Small intestine (tissue), 7 donors: ENCODE results near the gene CTNNA1. TPM values are rescaled to one million over a fixed set of nuclear protein-coding genes. Genes with fewer than 3 reads are reported as not detected.

Source experiments
- DNase-seq, 2 donors: peaks; one replicate each; pipeline versions ENCODE4 v3.0.0 to v3.0.0-alpha.2; 2013
- FAIRE-seq: peaks from 2 replicates; lab custom pipeline; 2012; peaks lifted over from hg19 to GRCh38; lab: Jason Lieb, UNC
- H3K27ac ChIP-seq, 3 donors: one replicate each; pipeline ENCODE4 v1.5.1; 2013; ENCODE audit warnings: low read length in 2 of 3, mild to moderate bottlenecking in 2 of 3, control low read depth in 1 of 3, inconsistent platforms in 1 of 3, low read depth in 1 of 3, moderate library complexity in 1 of 3
- H3K27me3 ChIP-seq, 3 donors: one replicate each; pipeline ENCODE4 v1.6.1; 2013; ENCODE audit warnings: low read length in 3 of 3, inconsistent platforms in 1 of 3; ENCODE audit not compliant: control insufficient read depth in 3 of 3, insufficient read depth in 3 of 3
- H3K36me3 ChIP-seq, 3 donors: one replicate each; pipeline ENCODE4 v1.6.1; 2013; ENCODE audit warnings: low read length in 3 of 3, inconsistent platforms in 1 of 3, low read depth in 1 of 3, mild to moderate bottlenecking in 1 of 3, moderate library complexity in 1 of 3; ENCODE audit not compliant: control insufficient read depth in 3 of 3, insufficient read depth in 2 of 3
- H3K4me1 ChIP-seq, 3 donors: one replicate each; pipeline ENCODE4 v1.6.1; 2013; ENCODE audit warnings: low read length in 2 of 3, inconsistent platforms in 1 of 3, low read depth in 1 of 3, mild to moderate bottlenecking in 1 of 3, moderate library complexity in 1 of 3; ENCODE audit not compliant: control insufficient read depth in 3 of 3, insufficient read depth in 2 of 3
- H3K4me3 ChIP-seq, 3 donors: one replicate each; pipeline ENCODE4 v1.5.1; 2013; ENCODE audit warnings: low read length in 3 of 3, control low read depth in 1 of 3, inconsistent platforms in 1 of 3, low read depth in 1 of 3, mild to moderate bottlenecking in 1 of 3, moderate library complexity in 1 of 3
- H3K9me3 ChIP-seq, 2 donors: one replicate each; pipeline ENCODE4 v1.6.1; 2013; ENCODE audit warnings: low read depth in 1 of 2, low read length in 1 of 2; ENCODE audit not compliant: control insufficient read depth in 2 of 2, insufficient read depth in 1 of 2
- WGBS, 3 donors: extraction: QIAGEN DNeasy Blood & Tissue Kit; methylation state at CpG; one replicate each; pipeline ENCODE4 v1.1.7; 2013; 5-methylcytosine and 5-hydroxymethylcytosine counted together
- polyA plus RNA-seq, 4 donors: library from polyadenylated mRNA; stranded (reverse) in 3 of 4; unstranded in 1 of 4; fragments of 200-250 nt in 3 of 4; fragments of 120-200 nt in 1 of 4; gene quantifications; one replicate each; pipeline versions ENCODE4 v1.2.1 to v1.2.3, GENCODE V29; 2013
- donor health status: healthy with polysubstance abuse.
- donor health status: control.
- donor health status: control.
- donor health status: Bipolar disorder and iron deficiency.
- donor health status: healthy.

Gene CTNNA1
- polyA plus RNA-seq, 4 donors, result 145 to 286 (median 196) TPM

DNA sequence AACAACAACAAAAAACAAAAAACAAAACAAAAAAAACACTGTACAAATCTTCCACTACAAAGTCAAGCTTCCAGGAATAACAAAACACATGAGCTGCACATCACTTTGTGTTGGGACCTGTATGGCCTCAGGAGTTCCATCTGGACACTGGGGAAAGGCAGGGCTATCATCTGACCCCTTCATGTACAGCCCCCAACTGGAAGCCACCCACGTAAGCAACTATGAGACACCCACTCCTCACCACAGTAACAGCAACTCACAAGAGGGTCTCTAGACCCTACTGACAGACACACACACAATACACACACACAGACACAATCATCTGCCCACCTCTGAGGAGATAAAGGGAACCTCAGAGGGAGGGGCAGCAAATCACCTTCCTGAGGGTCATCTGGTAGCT is 203.6 kb downstream of the CTNNA1 start:
- Histone ChIP-seq H3K27me3 (no peaks in the 10 kb centered on the region), H3K36me3 (peaks cover 0 to 21% (median 0%) of the 10 kb centered on the region in 3 donors), H3K27ac (no peak overlapping the region), H3K4me3 (no peak overlapping the region), H3K4me1 (peaks cover 3 to 27% (median 9%) of the 10 kb centered on the region in 3 donors), H3K9me3 (no peaks in the 10 kb centered on the region)
- 90 to 100% (median 98%) methylated on average over 1 of the region's 1 CpG for WGBS, 3 donors
- DNase-seq (no peak), FAIRE-seq (no peak)

DNA sequence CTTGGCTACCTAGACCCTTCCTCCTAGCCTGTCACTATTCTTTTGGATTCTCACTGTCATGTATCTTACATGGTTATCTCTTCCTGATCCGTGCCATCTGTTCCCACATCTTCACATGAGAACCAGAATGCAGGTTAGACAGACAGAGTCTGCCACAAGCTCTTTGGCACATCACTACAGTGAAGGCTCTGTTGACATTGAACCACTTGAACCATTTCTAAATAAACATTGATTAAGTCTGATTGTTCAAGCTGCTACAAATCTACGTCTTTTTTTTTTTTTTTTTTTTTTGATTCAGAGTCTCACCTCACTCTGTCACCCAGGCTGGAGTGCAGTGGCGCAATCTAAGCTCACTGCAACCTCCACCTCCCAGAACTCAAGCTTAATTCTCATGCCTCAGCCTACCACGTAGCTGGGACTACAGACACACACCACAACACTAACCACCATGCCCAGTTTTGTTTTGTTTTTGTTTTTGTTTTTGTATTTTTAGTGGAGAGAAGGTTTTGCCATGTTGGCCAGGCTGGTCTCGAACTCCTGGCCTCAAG is 207.0 kb downstream of the CTNNA1 start:
- no peak overlapping the region for H3K4me3 ChIP-seq
- FAIRE-seq (no peak), DNase-seq (no peak)
- H3K9me3 ChIP-seq, result no peaks in the 10 kb centered on the region
- H3K27me3 ChIP-seq, result no peaks in the 10 kb centered on the region
- H3K27ac ChIP-seq, result no peak overlapping the region
- H3K36me3 ChIP-seq, result peaks cover 0 to 11% (median 0%) of the 10 kb centered on the region in 3 donors
- 76 to 80% (median 78%) methylated on average over 5 of the region's 5 CpGs for WGBS, 3 donors
- H3K4me1 ChIP-seq, result peaks cover 0 to 29% (median 3%) of the 10 kb centered on the region in 3 donors

DNA sequence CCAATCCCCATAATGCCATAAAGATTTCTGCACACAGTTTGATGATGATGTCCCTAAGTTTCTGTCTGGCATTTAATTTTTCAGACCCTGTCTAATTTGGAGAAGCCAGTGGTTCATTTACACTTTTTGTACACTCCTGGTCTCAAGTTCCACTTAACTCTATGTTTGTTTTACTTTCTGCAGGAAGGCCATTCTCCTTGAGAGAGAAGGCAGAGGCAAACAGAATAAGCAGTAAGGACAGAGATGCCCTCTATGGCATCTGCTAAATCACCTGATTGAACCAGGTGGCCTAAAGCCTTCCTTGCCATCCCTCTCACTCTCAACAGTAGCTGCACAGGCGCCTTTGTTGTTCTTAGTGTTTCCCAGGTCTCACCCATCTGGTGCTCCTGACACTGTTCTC is 208.0 kb downstream of the CTNNA1 start:
- DNase-seq, result no peak

DNA sequence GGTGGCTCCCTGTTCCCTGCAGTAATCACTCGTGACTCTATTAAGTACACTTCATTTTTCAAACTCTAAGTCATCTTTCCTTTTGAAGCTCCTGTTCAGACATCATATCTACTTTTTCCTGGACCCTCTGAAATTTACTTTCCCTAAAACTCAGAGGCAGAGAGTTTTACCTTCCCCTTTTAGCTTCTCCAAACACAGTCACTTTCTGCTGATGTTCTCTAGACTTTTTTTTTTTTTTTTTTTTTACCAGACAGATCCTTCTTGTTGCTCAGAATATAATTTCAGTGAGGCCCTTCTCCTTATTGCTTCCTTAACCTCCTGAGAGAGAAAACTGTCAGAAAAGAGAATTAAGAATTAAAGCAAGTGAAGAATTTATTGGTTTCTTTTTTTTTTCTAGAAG is 208.5 kb downstream of the CTNNA1 start:
- 85 to 97% (median 92%) methylated on average over 1 of the region's 1 CpG for WGBS, 3 donors
- Histone ChIP-seq H3K27ac (no peak overlapping the region), H3K4me1 (peaks cover 0 to 27% (median 10%) of the 10 kb centered on the region in 3 donors), H3K27me3 (no peaks in the 10 kb centered on the region), H3K4me3 (no peak overlapping the region), H3K36me3 (peaks cover 0 to 4% (median 0%) of the 10 kb centered on the region in 3 donors), H3K9me3 (no peaks in the 10 kb centered on the region)
- no peak for DNase-seq
- FAIRE-seq, result no peak

More for the DNA sequence above, 208.0 kb downstream of the CTNNA1 start:
- 86 to 100% (median 98%) methylated on average over 1 of the region's 1 CpG for WGBS, 3 donors
- Histone ChIP-seq H3K27ac (no peak overlapping the region), H3K36me3 (peaks cover 0 to 4% (median 0%) of the 10 kb centered on the region in 3 donors), H3K4me1 (peaks cover 0 to 27% (median 7%) of the 10 kb centered on the region in 3 donors), H3K27me3 (no peaks in the 10 kb centered on the region), H3K4me3 (no peak overlapping the region), H3K9me3 (no peaks in the 10 kb centered on the region)
- no peak for FAIRE-seq

DNA sequence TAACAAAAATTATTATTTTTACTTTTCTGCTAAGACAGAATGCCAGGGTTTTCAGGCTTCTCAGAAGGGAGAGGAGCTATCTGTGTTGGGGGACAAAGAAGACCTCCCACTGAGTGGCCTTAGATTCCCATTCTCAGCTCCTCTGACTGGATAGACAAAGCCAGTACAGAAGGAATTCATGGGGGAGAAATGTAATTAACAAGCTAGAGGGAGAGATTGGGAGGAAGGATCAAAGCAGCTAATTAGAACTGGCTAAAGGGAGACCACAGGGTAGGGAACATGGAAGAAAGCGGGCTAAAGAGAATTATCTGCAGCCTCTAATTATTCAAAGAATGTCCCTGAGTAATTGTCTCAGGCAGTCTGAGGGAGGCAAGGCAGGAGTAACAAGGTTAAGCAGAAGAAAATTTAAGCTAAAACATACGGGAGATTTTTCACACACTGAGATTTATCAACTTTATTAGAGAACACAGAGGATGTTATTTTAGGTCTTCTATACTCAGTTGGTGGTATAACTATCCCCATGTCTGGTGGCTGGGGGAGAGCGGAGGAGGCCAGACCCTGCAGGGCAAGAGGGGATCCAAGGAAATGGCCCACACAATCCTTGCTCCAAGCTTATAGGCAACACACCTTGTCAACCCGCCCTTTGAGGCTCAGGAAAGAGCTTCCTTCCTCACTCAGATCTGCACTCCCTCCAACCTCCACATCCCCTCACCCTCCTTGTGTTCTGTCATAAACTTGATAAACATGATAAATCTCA is 209.6 kb downstream of the CTNNA1 start:
- 89 to 94% (median 93%) methylated on average over 4 of the region's 4 CpGs for WGBS, 3 donors
- H3K27me3 ChIP-seq, result no peaks in the 10 kb centered on the region
- H3K4me1 ChIP-seq, result peaks cover 0 to 27% (median 15%) of the 10 kb centered on the region in 3 donors
- DNase-seq (no peak), FAIRE-seq (no peak)
- H3K36me3 ChIP-seq, result peaks cover 0 to 4% (median 0%) of the 10 kb centered on the region in 3 donors
- H3K9me3 ChIP-seq, result no peaks in the 10 kb centered on the region
- no peak overlapping the region for H3K4me3 ChIP-seq
- H3K27ac ChIP-seq, result no peak overlapping the region

DNA sequence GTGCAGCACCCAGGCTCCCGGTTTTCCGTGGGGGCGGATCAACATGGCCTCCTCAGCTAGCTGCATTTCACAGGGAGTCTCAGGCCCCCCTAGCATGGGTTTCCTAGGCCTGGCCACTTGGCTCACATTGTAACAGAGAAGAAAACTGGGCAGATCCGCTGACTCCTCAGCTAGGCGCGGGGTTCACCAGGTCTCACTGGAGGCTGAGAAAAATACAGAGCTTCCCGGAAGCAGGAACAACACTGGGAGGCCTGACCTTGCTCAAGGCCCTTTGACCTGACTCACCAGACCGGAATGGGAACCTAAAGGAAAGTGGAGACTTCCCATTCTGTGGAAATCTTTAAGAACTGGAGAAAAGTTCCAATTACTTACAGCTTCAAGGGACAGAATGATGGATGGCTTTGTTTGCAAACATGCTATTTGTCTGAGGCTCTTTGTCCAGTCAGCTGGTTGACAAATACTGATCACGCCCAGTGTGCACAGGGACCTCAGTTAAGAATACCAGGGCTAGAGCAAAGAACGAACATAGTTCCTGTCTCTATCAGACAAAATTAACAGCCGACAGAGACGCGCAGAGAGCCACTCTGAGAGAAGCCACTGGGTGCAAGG is 210.6 kb downstream of the CTNNA1 start:
- FAIRE-seq (no peak), DNase-seq (no peak)
- peaks cover 0 to 27% (median 15%) of the 10 kb centered on the region in 3 donors for H3K4me1 ChIP-seq
- H3K9me3 ChIP-seq, result no peaks in the 10 kb centered on the region
- peak overlapping the region in 1 of 3 donors; percentile 67 for H3K27ac ChIP-seq
- WGBS, 3 donors, result 75 to 94% (median 86%) methylated on average over 13 of the region's 13 CpGs
- no peaks in the 10 kb centered on the region for H3K27me3 ChIP-seq
- H3K36me3 ChIP-seq, result peaks cover 0 to 8% (median 0%) of the 10 kb centered on the region in 3 donors
- H3K4me3 ChIP-seq, result no peak overlapping the region

DNA sequence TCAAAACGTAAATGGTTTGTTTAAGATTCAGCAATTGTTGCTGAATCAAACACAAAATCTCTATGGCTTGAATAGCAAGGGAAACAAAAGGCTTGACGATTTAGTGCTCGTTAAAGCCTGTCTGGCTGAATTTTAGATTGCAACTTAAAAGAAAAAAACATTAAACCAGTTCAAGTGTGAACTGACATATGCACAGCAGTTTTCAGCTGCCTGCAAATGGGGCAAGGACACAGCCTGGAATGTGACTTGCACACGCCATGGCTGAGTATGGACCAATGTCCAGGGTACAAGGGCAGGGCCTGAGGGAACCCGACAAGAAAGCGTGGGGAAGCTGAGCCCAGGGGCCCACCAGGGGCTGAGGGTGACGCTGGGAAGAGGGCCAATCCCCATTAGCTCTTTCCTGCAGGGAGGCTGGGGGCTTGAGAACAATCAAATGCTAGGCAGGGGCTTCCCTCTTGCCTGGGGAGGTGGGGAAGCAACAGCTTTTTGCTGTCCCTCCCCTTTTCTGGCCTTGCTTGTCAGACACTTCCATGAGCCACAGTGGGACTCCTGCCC is 211.5 kb downstream of the CTNNA1 start:
- Histone ChIP-seq H3K4me3 (no peak overlapping the region), H3K27me3 (no peaks in the 10 kb centered on the region), H3K9me3 (no peaks in the 10 kb centered on the region), H3K36me3 (peaks cover 0 to 8% (median 0%) of the 10 kb centered on the region in 3 donors), H3K27ac (peak overlapping the region in 1 of 3 donors; percentile 67), H3K4me1 (peaks cover 0 to 27% (median 15%) of the 10 kb centered on the region in 3 donors)
- DNase-seq (peak; percentile 38 to 81), FAIRE-seq (no peak)
- 61 to 67% (median 65%) methylated on average over 7 of the region's 7 CpGs for WGBS, 3 donors

DNA sequence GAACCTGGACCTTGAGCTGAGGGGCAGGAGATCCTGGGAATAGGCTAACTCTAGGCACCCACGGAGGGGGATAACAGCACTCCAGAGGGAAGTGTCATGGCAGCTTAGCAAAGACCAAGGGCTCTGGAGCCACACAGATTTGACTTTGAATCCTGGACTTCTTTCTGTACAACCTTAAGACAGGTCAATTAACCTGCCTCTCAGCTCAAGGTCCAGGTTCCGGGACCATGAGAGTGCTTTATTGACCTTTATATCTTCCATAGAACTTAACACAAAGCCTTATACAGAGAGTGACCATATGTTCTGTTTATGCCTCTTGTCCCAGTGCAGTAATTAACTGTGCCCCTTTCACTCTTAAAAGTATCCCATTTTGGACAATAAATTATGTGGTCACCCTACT is 212.4 kb downstream of the CTNNA1 start:
- 49 to 82% (median 78%) methylated on average over 2 of the region's 2 CpGs for WGBS, 3 donors
- Histone ChIP-seq H3K27me3 (no peaks in the 10 kb centered on the region), H3K4me3 (no peak overlapping the region), H3K27ac (peak overlapping the region in 2 of 3 donors; percentile 30 to 67), H3K9me3 (no peaks in the 10 kb centered on the region), H3K4me1 (peaks cover 0 to 27% (median 15%) of the 10 kb centered on the region in 3 donors), H3K36me3 (peaks cover 0 to 8% (median 0%) of the 10 kb centered on the region in 3 donors)
- peak in 1 of 2 donors; percentile 81 for DNase-seq
- no peak for FAIRE-seq
